ENCODE measurements around the gene ARHGEF16. TPM values are rescaled to one million over a fixed set of nuclear protein-coding genes. Genes with fewer than 3 reads are reported as not detected.

ARHGEF16 gene
- total RNA-seq, 1 experiment from 2014 or later = 10.1 TPM

DNA sequence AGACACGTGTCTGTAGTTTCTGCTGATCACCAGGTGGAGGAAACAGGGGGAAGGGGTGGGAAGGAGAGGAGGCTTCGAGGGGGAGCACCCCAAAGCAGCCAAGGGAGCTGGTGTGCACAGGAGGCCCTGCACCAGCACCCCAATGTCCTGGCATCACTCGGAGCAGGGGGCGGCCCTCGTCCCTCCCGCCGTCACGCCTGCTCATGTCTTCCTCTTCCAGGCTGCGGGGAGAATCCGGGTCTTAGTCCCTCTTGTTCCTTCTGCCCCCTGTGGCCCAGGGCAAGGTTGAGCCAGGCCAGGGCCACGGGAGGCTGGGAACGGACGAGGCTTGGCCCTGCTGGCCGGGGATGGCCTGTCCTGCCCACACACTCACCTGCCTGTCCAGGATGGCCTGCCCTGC lies 21.4 kb upstream of the ARHGEF16 start:
- no peaks in the 10 kb centered on the region for H3K36me3 ChIP-seq (ENCODE audit: control insufficient read depth, insufficient read depth, low read length)
- H3K4me1 ChIP-seq (ENCODE audit: control insufficient read depth, insufficient read depth, low read length) = no peaks in the 10 kb centered on the region
- no TSS peak for BruUV-seq (replicated peaks)
- POLR2A ChIA-PET = interaction anchor here (0.7 kb wide), 1 partner anchor 404 kb away, joined by 3 read pairs; no protein-coding TSS in a partner anchor
- in situ Hi-C loops (cut with HindIII; ENCODE audit: low pct_unique_long_range_greater_than_20kb, low sequenced_read_pairs) (no loop called here), intact Hi-C loops (cut with micrococcal nuclease; ENCODE audit: unreplicated experiment) (no loop called here)
- DNase-seq (ENCODE audit: low read depth, low spot score) (no peak), ATAC-seq (no peak)
- no peak overlapping the region for H3K4me3 ChIP-seq (ENCODE audit: low read depth in 2 of 2, low read length in 2 of 2)
- H3K27me3 ChIP-seq (ENCODE audit: control insufficient read depth, insufficient read depth, low read length) = no peaks in the 10 kb centered on the region
- TF ChIP-seq TCF7L2 (IDR thresholded peaks at IDR 0.05; ENCODE audit: low read depth, low read length) (no peak), SIN3A (IDR thresholded peaks at IDR 0.05; ENCODE audit: borderline replicate concordance, insufficient read depth, low read depth, low read length) (no peak), POLR2AphosphoS5 (IDR thresholded peaks at IDR 0.05; ENCODE audit: low read depth, low read length) (no peak)
- TF ChIP-seq, protein P1, sequence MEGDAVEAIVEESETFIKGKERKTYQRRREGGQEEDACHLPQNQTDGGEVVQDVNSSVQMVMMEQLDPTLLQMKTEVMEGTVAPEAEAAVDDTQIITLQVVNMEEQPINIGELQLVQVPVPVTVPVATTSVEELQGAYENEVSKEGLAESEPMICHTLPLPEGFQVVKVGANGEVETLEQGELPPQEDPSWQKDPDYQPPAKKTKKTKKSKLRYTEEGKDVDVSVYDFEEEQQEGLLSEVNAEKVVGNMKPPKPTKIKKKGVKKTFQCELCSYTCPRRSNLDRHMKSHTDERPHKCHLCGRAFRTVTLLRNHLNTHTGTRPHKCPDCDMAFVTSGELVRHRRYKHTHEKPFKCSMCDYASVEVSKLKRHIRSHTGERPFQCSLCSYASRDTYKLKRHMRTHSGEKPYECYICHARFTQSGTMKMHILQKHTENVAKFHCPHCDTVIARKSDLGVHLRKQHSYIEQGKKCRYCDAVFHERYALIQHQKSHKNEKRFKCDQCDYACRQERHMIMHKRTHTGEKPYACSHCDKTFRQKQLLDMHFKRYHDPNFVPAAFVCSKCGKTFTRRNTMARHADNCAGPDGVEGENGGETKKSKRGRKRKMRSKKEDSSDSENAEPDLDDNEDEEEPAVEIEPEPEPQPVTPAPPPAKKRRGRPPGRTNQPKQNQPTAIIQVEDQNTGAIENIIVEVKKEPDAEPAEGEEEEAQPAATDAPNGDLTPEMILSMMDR (IDR thresholded peaks at IDR 0.05) = no peak
- TF ChIP-seq, protein P2, sequence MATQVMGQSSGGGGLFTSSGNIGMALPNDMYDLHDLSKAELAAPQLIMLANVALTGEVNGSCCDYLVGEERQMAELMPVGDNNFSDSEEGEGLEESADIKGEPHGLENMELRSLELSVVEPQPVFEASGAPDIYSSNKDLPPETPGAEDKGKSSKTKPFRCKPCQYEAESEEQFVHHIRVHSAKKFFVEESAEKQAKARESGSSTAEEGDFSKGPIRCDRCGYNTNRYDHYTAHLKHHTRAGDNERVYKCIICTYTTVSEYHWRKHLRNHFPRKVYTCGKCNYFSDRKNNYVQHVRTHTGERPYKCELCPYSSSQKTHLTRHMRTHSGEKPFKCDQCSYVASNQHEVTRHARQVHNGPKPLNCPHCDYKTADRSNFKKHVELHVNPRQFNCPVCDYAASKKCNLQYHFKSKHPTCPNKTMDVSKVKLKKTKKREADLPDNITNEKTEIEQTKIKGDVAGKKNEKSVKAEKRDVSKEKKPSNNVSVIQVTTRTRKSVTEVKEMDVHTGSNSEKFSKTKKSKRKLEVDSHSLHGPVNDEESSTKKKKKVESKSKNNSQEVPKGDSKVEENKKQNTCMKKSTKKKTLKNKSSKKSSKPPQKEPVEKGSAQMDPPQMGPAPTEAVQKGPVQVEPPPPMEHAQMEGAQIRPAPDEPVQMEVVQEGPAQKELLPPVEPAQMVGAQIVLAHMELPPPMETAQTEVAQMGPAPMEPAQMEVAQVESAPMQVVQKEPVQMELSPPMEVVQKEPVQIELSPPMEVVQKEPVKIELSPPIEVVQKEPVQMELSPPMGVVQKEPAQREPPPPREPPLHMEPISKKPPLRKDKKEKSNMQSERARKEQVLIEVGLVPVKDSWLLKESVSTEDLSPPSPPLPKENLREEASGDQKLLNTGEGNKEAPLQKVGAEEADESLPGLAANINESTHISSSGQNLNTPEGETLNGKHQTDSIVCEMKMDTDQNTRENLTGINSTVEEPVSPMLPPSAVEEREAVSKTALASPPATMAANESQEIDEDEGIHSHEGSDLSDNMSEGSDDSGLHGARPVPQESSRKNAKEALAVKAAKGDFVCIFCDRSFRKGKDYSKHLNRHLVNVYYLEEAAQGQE (IDR thresholded peaks at IDR 0.05; ENCODE audit: insufficient read depth in 1 of 2, low read depth in 2 of 2, low read length in 1 of 2) = no peak
- CTCF ChIA-PET = no interaction called here
- no peak overlapping the region for H3K27ac ChIP-seq (ENCODE audit: low read length)
- no peaks in the 10 kb centered on the region for H3K9me3 ChIP-seq (ENCODE audit: control insufficient read depth, insufficient read depth, low read depth, low read length)

DNA sequence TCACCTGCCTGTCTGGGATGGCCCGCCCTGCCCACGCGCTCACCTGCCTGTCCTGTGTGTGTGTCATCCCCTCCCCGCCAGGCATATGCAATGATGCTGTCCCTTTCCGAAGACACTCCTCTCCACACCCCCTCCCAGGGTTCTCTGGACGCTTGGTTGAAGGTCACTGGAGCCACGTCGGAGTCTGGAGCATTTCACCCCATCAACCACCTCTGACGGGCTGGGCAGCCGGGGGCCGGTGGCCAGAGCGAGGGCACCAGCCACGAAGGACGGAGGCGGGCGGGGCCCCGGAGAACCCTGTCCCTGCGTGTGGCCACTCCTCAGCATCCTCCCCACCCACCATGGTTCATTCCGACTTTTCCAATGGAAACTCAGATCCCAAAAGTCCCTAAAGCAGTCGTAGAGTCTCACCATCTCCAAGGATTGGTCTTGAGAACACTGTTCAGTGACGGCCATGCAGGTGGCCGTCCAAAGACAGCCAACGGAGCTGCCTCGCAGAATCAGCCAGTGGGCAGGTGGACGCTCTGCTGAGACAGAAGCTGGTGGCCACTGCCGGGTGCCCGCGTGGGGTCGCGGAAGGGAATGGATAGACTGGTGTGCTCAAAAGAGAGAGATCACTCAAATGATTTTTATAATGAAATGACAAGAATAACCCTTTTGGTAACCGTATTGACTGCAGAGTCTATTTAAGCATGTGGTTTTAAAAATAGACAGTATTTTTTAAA lies 20.7 kb upstream of the ARHGEF16 start:
- CTCF ChIA-PET = no interaction called here
- no peak for DNase-seq (ENCODE audit: low read depth, low spot score)
- no peak for TF ChIP-seq TCF7L2 (IDR thresholded peaks at IDR 0.05; ENCODE audit: low read depth, low read length)
- TF ChIP-seq, protein P1 (IDR thresholded peaks at IDR 0.05) = no peak
- Histone ChIP-seq H3K4me3 (ENCODE audit: low read depth in 2 of 2, low read length in 2 of 2) (no peak overlapping the region), H3K36me3 (ENCODE audit: control insufficient read depth, insufficient read depth, low read length) (no peaks in the 10 kb centered on the region), H3K9me3 (ENCODE audit: control insufficient read depth, insufficient read depth, low read depth, low read length) (no peaks in the 10 kb centered on the region), H3K27me3 (ENCODE audit: control insufficient read depth, insufficient read depth, low read length) (no peaks in the 10 kb centered on the region), H3K27ac (ENCODE audit: low read length) (no peak overlapping the region), H3K4me1 (ENCODE audit: control insufficient read depth, insufficient read depth, low read length) (no peaks in the 10 kb centered on the region)
- no peak for ATAC-seq
- in situ Hi-C loops (cut with HindIII; ENCODE audit: low pct_unique_long_range_greater_than_20kb, low sequenced_read_pairs) = no loop called here
- POLR2A ChIA-PET = interaction anchor here (0.7 kb wide), 1 partner anchor 817 kb away, joined by 3 read pairs; no protein-coding TSS in a partner anchor
- intact Hi-C loops (cut with micrococcal nuclease; ENCODE audit: unreplicated experiment) = no loop called here
- no TSS peak for BruUV-seq (replicated peaks)
